DMS114 treated with DMSO at 0.1 percent for 48 hours (cell line): ENCODE results near the gene PRDM11.

Source experiments
- DNase-seq: peaks from one replicate; lab custom pipeline; 2025; ENCODE audit not compliant: unreplicated experiment; lab: John Stamatoyannopoulos, UW

Gene PRDM11

GRCh38 chr11:45259592-45259991 is 113.2 kb downstream of the PRDM11 start:
- no peak for DNase-seq

- DNase-seq: no peak
Measured at GRCh38 chr11:45260071-45260470, 113.6 kb downstream of the PRDM11 start.

- no peak for DNase-seq
Measured at GRCh38 chr11:45262900-45263299, 116.5 kb downstream of the PRDM11 start.

GRCh38 chr11:45263773-45264172 is 117.3 kb downstream of the PRDM11 start:
- no peak for DNase-seq

GRCh38 chr11:45264839-45265515 is 118.5 kb downstream of the PRDM11 start:
- DNase-seq: no peak

GRCh38 chr11:45265969-45266675 is 119.7 kb downstream of the PRDM11 start:
- no peak for DNase-seq

- DNase-seq: no peak
Measured at GRCh38 chr11:45266676-45267020, 120.2 kb downstream of the PRDM11 start.

GRCh38 chr11:45267052-45267451 is 120.6 kb downstream of the PRDM11 start:
- DNase-seq: no peak

GRCh38 chr11:45267652-45268299 is 121.3 kb downstream of the PRDM11 start:
- no peak for DNase-seq

- no peak for DNase-seq
Measured at GRCh38 chr11:45269678-45270077, 123.2 kb downstream of the PRDM11 start.

GRCh38 chr11:45270946-45271716 is 124.7 kb downstream of the PRDM11 start:
- no peak for DNase-seq

GRCh38 chr11:45272701-45273100 is 126.3 kb downstream of the PRDM11 start:
- no peak for DNase-seq

GRCh38 chr11:45273509-45273908 is 127.1 kb downstream of the PRDM11 start:
- DNase-seq: no peak

- no peak for DNase-seq
Measured at GRCh38 chr11:45274206-45274605, 127.8 kb downstream of the PRDM11 start.

GRCh38 chr11:45275828-45276227 is 129.4 kb downstream of the PRDM11 start:
- no peak for DNase-seq

GRCh38 chr11:45278714-45279113 is 132.3 kb downstream of the PRDM11 start:
- DNase-seq: no peak

GRCh38 chr11:45279645-45280044 is 133.2 kb downstream of the PRDM11 start:
- no peak for DNase-seq

GRCh38 chr11:45280449-45280848 is 134.0 kb downstream of the PRDM11 start:
- no peak for DNase-seq

- no peak for DNase-seq
Measured at GRCh38 chr11:45282081-45282480, 135.6 kb downstream of the PRDM11 start.
